GM12875 (cell line): Measurements from ENCODE around the gene FUT4.

Experiments used
- H3K4me3 ChIP-seq: one replicate; pipeline ENCODE4 v1.5.1; 2011; ENCODE audit warnings: low read depth, low read length, control low read depth
- TF ChIP-seq, protein P1 (sequence below): IDR thresholded peaks from 2 replicates; pipeline ENCODE4 v1.5.1; 2011; ENCODE audit warnings: low read depth, mild to moderate bottlenecking, control low read depth, inconsistent platforms, low read length, moderate library complexity, borderline replicate concordance; ENCODE audit not compliant: insufficient read depth

FUT4 gene

DNA sequence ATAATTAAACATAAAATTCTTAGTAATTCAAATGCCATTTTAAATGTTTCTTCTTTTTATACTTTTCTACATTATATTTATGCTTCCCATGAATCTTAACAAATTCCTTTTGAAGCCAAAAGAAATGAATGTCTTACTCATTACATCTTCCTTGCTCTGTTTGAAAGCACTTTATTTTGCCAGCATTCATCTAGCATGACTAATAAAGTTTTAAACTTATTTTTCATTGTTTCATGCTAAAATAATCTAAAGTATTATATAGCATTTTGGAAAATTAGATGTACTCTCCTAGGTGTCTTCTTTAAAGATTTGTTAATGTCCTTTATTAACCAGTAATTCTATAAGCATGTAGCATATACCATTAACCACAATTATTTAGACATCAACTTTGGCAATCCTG is 13.7 kb downstream of the FUT4 start:
- no peak overlapping the region for H3K4me3 ChIP-seq
- TF ChIP-seq, protein P1, sequence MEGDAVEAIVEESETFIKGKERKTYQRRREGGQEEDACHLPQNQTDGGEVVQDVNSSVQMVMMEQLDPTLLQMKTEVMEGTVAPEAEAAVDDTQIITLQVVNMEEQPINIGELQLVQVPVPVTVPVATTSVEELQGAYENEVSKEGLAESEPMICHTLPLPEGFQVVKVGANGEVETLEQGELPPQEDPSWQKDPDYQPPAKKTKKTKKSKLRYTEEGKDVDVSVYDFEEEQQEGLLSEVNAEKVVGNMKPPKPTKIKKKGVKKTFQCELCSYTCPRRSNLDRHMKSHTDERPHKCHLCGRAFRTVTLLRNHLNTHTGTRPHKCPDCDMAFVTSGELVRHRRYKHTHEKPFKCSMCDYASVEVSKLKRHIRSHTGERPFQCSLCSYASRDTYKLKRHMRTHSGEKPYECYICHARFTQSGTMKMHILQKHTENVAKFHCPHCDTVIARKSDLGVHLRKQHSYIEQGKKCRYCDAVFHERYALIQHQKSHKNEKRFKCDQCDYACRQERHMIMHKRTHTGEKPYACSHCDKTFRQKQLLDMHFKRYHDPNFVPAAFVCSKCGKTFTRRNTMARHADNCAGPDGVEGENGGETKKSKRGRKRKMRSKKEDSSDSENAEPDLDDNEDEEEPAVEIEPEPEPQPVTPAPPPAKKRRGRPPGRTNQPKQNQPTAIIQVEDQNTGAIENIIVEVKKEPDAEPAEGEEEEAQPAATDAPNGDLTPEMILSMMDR = no peak

DNA sequence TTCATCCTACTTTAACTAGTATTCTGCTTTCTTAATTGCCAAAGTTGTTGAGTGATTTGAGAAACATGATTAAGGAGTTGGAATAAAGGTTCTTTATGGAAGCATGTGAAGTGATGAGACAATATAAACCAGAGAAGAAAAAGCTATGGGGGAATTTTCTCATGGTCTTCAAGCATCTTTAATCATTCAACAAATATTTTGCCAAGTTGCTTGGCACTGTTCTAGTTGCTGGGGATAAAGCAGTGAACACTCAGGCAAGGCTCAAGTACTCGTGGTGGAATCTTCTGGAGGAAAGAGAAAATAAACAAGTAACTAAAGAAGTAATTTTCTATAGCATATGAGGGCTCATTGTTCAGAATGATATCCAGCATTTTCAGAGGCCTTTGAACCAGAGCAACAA is 14.3 kb downstream of the FUT4 start:
- TF ChIP-seq, protein P1 = no peak
- no peak overlapping the region for H3K4me3 ChIP-seq

DNA sequence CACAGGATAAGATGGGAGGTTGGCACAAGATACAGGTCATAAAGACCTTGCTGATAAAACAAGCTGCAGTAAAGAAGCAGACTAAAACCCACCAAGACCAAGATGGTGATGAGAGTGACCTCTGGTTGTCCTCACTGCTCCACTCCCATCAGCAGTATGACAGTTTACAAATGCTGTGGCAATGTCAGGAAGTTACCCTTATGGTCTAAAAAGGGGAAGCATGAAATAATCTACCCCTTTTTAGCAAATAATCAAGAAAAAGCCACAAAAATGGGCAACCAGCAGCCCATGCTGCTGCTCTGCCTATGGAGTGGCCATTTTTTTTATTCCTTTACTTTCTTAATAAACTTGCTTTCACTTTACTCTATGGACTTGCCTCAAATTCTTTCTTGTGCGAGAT is 14.7 kb downstream of the FUT4 start:
- H3K4me3 ChIP-seq = no peak overlapping the region
- TF ChIP-seq, protein P1 = no peak

DNA sequence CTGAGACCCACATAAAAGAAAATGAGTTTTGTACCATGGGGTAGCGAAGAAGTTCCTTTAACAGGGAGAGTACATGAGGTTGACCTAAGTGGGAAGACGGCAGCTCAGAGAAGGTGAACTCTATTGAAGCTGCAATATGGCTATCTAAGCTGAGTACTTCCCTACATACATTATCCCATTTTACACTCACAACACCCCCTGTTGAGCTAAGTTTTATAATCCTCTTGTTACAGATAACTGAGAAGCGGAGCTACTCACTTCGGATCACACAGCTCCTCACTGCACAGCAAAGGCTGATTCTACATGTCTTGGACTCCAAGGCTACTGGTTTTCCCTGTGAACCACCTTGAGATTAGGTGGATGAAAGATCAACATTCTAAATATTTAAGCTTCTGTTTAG is 15.2 kb downstream of the FUT4 start:
- no peak overlapping the region for H3K4me3 ChIP-seq
- TF ChIP-seq, protein P1 = no peak

DNA sequence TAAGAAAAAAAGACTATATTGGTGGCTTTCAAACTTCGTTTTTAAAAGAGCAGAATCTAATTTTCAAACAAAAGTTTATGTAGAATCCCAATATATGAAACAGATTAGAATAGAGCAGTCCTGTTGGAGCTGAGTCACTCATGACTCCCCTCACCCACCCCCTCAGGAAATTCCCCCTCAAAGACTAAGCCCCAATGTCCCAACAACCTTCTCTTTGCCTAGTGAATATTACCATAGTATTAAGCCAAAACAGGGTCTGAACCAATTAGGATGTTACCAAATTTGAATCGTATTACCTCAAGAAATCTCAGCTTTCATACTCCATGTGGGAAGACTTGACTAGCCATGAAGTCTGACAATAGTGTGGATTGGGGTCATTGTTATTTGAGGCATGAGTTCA is 15.6 kb downstream of the FUT4 start:
- TF ChIP-seq, protein P1 = no peak

DNA sequence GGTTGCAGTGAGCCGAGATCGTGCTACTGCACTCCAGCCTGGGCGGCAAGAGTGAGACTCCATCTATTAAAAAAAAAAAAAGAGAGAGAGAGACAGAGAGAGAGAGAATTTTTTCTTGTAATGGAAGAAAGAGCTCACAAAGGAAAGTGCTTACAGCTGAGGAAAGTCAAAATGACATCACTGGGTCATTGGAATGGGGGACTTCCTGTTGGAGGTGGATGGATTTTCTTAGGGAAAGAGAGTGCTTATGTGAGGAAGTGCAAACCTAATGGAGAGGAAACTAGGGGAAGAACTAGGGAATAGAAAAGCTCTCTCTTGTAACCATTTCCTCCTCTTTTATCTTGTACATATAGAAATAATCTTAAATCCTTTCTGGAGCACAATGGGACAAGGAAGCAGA is 17.1 kb downstream of the FUT4 start:
- no peak overlapping the region for H3K4me3 ChIP-seq
- TF ChIP-seq, protein P1 = no peak

More for the DNA sequence above, 15.6 kb downstream of the FUT4 start:
- H3K4me3 ChIP-seq = no peak overlapping the region

DNA sequence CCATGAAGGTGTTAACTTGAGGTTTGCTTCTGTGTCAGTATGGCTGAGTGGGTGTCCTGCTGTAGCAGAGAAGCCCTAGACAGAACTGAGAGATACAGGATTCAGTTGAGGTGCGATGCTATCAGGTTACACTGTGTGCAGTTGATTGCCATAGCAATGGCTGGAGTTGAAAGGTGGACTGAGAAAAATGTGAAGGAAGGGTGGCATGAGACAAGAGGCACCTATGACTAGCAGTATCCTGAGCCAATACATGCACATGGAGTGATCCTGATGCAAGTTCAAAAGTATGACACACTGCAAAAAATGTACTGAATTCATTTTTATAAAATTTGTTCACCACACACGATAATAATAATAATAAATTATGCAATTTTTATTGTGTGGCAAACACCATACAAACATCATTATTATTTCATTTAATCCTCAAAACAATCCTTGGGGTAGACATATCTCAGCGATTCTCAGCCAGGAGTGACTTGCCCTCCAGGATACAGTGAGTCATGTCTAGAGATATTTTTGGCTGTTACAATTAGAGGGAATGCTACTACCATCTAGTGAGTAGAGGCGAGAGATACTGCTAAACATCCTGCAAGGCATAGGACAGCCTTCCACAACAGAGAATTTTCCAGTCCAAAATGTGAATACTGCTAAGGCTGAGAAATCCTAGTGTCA is 19.6 kb downstream of the FUT4 start:
- TF ChIP-seq, protein P1 = no peak

More for the DNA sequence above, 19.6 kb downstream of the FUT4 start:
- no peak overlapping the region for H3K4me3 ChIP-seq
